ENCODE measurements around the gene ARHGAP15.

DNA sequence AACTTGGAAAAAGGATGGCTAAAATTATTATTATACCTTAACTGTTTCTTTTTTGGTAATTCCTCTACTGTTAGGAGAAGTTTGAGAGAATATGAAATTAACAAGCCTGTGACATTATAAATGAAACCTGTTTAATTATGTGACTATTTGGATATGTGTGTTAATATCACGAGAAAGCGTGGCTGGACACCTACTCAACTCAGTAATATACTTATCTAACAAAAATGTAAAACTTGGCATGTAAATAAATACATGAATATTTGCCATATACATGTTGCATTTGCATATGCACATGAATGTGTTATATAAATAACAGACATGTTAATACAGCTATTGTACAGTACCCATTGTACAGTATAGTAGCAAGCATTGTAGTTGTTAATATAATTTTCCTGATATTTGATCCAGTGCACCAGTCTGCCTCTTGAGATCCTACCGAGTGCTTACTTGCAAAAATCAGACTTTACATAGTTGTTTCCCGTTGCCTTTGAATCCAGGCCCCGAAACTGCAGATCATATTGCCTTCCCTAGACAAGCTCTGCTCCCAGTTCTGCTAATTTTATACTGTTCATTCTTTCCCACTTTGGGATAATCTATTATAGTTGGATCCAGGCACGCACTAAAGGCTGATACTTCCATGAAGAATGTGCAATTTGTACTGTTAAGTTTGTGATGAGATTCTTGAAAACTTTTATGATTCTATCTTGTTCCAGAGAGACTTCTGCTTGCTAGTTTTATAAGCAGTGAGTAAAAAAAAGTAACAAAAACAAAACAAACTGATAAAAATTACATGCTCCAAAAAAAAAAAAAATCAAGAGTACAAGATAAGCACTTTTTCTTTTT is 395.6 kb downstream of the ARHGAP15 start:
- no peak for TF ChIP-seq POLR2A (IDR thresholded peaks at IDR 0.05)
- TF ChIP-seq, protein P1, sequence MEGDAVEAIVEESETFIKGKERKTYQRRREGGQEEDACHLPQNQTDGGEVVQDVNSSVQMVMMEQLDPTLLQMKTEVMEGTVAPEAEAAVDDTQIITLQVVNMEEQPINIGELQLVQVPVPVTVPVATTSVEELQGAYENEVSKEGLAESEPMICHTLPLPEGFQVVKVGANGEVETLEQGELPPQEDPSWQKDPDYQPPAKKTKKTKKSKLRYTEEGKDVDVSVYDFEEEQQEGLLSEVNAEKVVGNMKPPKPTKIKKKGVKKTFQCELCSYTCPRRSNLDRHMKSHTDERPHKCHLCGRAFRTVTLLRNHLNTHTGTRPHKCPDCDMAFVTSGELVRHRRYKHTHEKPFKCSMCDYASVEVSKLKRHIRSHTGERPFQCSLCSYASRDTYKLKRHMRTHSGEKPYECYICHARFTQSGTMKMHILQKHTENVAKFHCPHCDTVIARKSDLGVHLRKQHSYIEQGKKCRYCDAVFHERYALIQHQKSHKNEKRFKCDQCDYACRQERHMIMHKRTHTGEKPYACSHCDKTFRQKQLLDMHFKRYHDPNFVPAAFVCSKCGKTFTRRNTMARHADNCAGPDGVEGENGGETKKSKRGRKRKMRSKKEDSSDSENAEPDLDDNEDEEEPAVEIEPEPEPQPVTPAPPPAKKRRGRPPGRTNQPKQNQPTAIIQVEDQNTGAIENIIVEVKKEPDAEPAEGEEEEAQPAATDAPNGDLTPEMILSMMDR (IDR thresholded peaks at IDR 0.05), result no peak
